Activated CD8-positive, alpha-beta T cell treated with anti-CD3 and anti-CD28 coated beads, Interleukin-2, amount 10 ng/mL, durations not matched to agents 7 days and 5 days (primary cell): ENCODE results near the gene LOXL3. TPM values are rescaled to one million over a fixed set of nuclear protein-coding genes. Genes with fewer than 3 reads are reported as not detected.

Experiments
- ATAC-seq: fragments of 150-1000 bp; cut with Tn5 transposase; one replicate; pipeline ENCODE4 v1.10.0; 2021; ENCODE audit warnings: moderate library complexity
- CTCF ChIA-PET: fragments of 350-600 bp; sonication (Branson Sonifier 250); formaldehyde crosslinking; loops from one replicate; lab custom pipeline; 2021; ENCODE audit warnings: antibody characterized with exemption; lab: Charles Lee
- POLR2A ChIA-PET: fragments of 350-600 bp; sonication (Branson Sonifier 250); formaldehyde crosslinking; loops from one replicate; lab custom pipeline; 2021; ENCODE audit warnings: antibody characterized with exemption; lab: Charles Lee
- DNase-seq: peaks from one replicate; pipeline ENCODE4 v3.0.0-alpha.2; 2020
- H3K27ac Mint-ChIP-seq: one replicate; pipeline ENCODE4 v1.8.0; 2021; ENCODE audit warnings: mild to moderate bottlenecking, mixed read lengths
- H3K27me3 Mint-ChIP-seq: one replicate; pipeline ENCODE4 v1.8.0; 2021; ENCODE audit warnings: low read depth, mixed read lengths
- H3K36me3 Mint-ChIP-seq: one replicate; pipeline ENCODE4 v1.8.0; 2021; ENCODE audit warnings: low read depth, mixed read lengths
- H3K4me1 Mint-ChIP-seq: one replicate; pipeline ENCODE4 v1.8.0; 2021; ENCODE audit warnings: low read depth, mixed read lengths
- H3K4me3 Mint-ChIP-seq: one replicate; pipeline ENCODE4 v1.8.0; 2021; ENCODE audit warnings: mild to moderate bottlenecking, mixed read lengths
- H3K9me3 Mint-ChIP-seq: one replicate; pipeline ENCODE4 v1.8.0; 2022; ENCODE audit warnings: mixed read lengths; ENCODE audit not compliant: insufficient read depth
- total RNA-seq, 2 experiments: library from RNA; stranded (reverse); gene quantifications; one replicate each; pipeline ENCODE4 v1.2.3, GENCODE V29; 2021

The LOXL3 gene
- total RNA-seq, 2 experiments from 2014 or later: 0.21 to 0.23 TPM

GRCh38 chr2:74536166-74536950 lies 17.4 kb downstream of the LOXL3 start:
- POLR2A ChIA-PET: interaction anchor here (0.6 to 1.5 kb wide), 4 partner anchors 22 to 250 kb away, joined by 3 to 4 read pairs (median 3); no protein-coding TSS in a partner anchor
- DNase-seq (no peak), ATAC-seq (peak; percentile 20)
- no peak overlapping the region for H3K4me3 Mint-ChIP-seq
- no peaks in the 10 kb centered on the region for H3K9me3 Mint-ChIP-seq
- CTCF ChIA-PET: no interaction called here
- H3K27ac Mint-ChIP-seq: no peak overlapping the region
- peaks cover 34% of the 10 kb centered on the region for H3K4me1 Mint-ChIP-seq
- peaks cover 29% of the 10 kb centered on the region for H3K27me3 Mint-ChIP-seq
- peaks cover 18% of the 10 kb centered on the region for H3K36me3 Mint-ChIP-seq

- Mint-ChIP-seq H3K27ac (no peak overlapping the region), H3K4me3 (no peak overlapping the region), H3K36me3 (peaks cover 24% of the 10 kb centered on the region), H3K9me3 (no peaks in the 10 kb centered on the region), H3K27me3 (peaks cover 27% of the 10 kb centered on the region), H3K4me1 (peaks cover 42% of the 10 kb centered on the region)
- ChIA-PET CTCF (interaction anchor here (4.9 kb wide), 1 partner anchor 52 kb away, joined by 74 read pairs; no protein-coding TSS in a partner anchor), POLR2A (interaction anchor here (1.5 kb wide), 1 partner anchor 54 kb away, joined by 4 read pairs; no protein-coding TSS in a partner anchor)
- DNase-seq (no peak), ATAC-seq (no peak)
These were observed 18.2 kb downstream of the LOXL3 start for GRCh38 chr2:74535440-74535965.

GRCh38 chr2:74534411-74534810 lies 19.3 kb downstream of the LOXL3 start:
- peaks cover 26% of the 10 kb centered on the region for H3K36me3 Mint-ChIP-seq
- ATAC-seq (no peak), DNase-seq (no peak)
- POLR2A ChIA-PET: no interaction called here
- H3K27me3 Mint-ChIP-seq: peaks cover 25% of the 10 kb centered on the region
- H3K27ac Mint-ChIP-seq: no peak overlapping the region
- no peak overlapping the region for H3K4me3 Mint-ChIP-seq
- CTCF ChIA-PET: interaction anchor here (1.4 to 4.9 kb wide), 2 partner anchors 53 to 78 kb away, joined by 3 to 74 read pairs; no protein-coding TSS in a partner anchor
- peaks cover 39% of the 10 kb centered on the region for H3K4me1 Mint-ChIP-seq
- H3K9me3 Mint-ChIP-seq: no peaks in the 10 kb centered on the region

GRCh38 chr2:74533464-74533863 lies 20.3 kb downstream of the LOXL3 start:
- Mint-ChIP-seq H3K27ac (no peak overlapping the region), H3K9me3 (no peaks in the 10 kb centered on the region), H3K36me3 (peaks cover 30% of the 10 kb centered on the region), H3K4me3 (no peak overlapping the region), H3K27me3 (peaks cover 15% of the 10 kb centered on the region), H3K4me1 (peaks cover 33% of the 10 kb centered on the region)
- POLR2A ChIA-PET: interaction anchor here (0.6 to 1.4 kb wide), 2 partner anchors 18 to 595 kb away, joined by 4 read pairs; no protein-coding TSS in a partner anchor
- CTCF ChIA-PET: interaction anchor here (1.4 to 5.0 kb wide), 5 partner anchors 12 to 77 kb away, joined by 3 to 76 read pairs (median 23); partner anchors contain the start of genes CCDC142, PCGF1 and TTC31
- ATAC-seq: no peak
- DNase-seq: no peak

GRCh38 chr2:74532222-74532621 lies 21.5 kb downstream of the LOXL3 start:
- POLR2A ChIA-PET: interaction anchor here (0.8 to 5.1 kb wide), 9 partner anchors 19 to 78 kb away, joined by 3 to 33 read pairs (median 5); partner anchors contain the start of genes CCDC142, INO80B, MRPL53 and TTC31
- peaks cover 43% of the 10 kb centered on the region for H3K36me3 Mint-ChIP-seq
- H3K4me3 Mint-ChIP-seq: peak overlapping the region; percentile 95
- peak overlapping the region; percentile 46 for H3K27ac Mint-ChIP-seq
- ATAC-seq: no peak
- CTCF ChIA-PET: interaction anchor here (0.7 to 5.0 kb wide), 32 partner anchors 8 to 282 kb away, joined by 3 to 76 read pairs (median 5); partner anchors contain the start of genes C2orf81, CCDC142, INO80B and LBX2
- H3K4me1 Mint-ChIP-seq: peaks cover 38% of the 10 kb centered on the region
- DNase-seq: no peak
- H3K27me3 Mint-ChIP-seq: peaks cover 4% of the 10 kb centered on the region
- no peaks in the 10 kb centered on the region for H3K9me3 Mint-ChIP-seq

GRCh38 chr2:74531666-74532065 lies 22.1 kb downstream of the LOXL3 start:
- ChIA-PET POLR2A (interaction anchor here (0.8 to 5.1 kb wide), 14 partner anchors 8 to 77 kb away, joined by 3 to 33 read pairs (median 6); partner anchors contain the start of genes CCDC142, INO80B, MRPL53 and TTC31), CTCF (interaction anchor here (0.7 to 5.0 kb wide), 32 partner anchors 9 to 281 kb away, joined by 3 to 76 read pairs (median 5); partner anchors contain the start of genes C2orf81, CCDC142, INO80B and LBX2)
- Mint-ChIP-seq H3K36me3 (peaks cover 48% of the 10 kb centered on the region), H3K9me3 (no peaks in the 10 kb centered on the region), H3K4me1 (peaks cover 41% of the 10 kb centered on the region), H3K27ac (peak overlapping the region; percentile 46), H3K27me3 (no peaks in the 10 kb centered on the region), H3K4me3 (peak overlapping the region; percentile 95)
- no peak for DNase-seq
- ATAC-seq: no peak

- peak overlapping the region; percentile 95 for H3K4me3 Mint-ChIP-seq
- H3K4me1 Mint-ChIP-seq: peaks cover 50% of the 10 kb centered on the region
- no peaks in the 10 kb centered on the region for H3K27me3 Mint-ChIP-seq
- no peaks in the 10 kb centered on the region for H3K9me3 Mint-ChIP-seq
- DNase-seq (peak; percentile 64), ATAC-seq (peak; percentile 24)
- H3K27ac Mint-ChIP-seq: peak overlapping the region; percentile 93
- POLR2A ChIA-PET: interaction anchor here (0.6 to 5.1 kb wide), 24 partner anchors 8 to 383 kb away, joined by 3 to 33 read pairs (median 5); partner anchors contain the start of genes CCDC142, INO80B, MOB1A and MRPL53
- CTCF ChIA-PET: interaction anchor here (0.7 to 5.0 kb wide), 23 partner anchors 11 to 259 kb away, joined by 3 to 76 read pairs (median 7); partner anchors contain the start of genes CCDC142, INO80B, LBX2 and PCGF1
- peaks cover 56% of the 10 kb centered on the region for H3K36me3 Mint-ChIP-seq
These were observed 23.2 kb downstream of the LOXL3 start for GRCh38 chr2:74530239-74531187.

- ChIA-PET POLR2A (interaction anchor here (0.7 to 5.1 kb wide), 24 partner anchors 9 to 558 kb away, joined by 3 to 33 read pairs (median 4); partner anchors contain the start of genes CCDC142, INO80B, LBX2 and MOB1A), CTCF (interaction anchor here (0.8 to 5.0 kb wide), 15 partner anchors 10 to 74 kb away, joined by 3 to 76 read pairs (median 5); partner anchors contain the start of genes CCDC142, INO80B, LBX2 and PCGF1)
- DNase-seq: peak; percentile 97
- peak within 1 kb of the TSS; percentile 93 for H3K27ac Mint-ChIP-seq
- peaks cover 50% of the 10 kb centered on the region for H3K4me1 Mint-ChIP-seq
- no peaks in the 10 kb centered on the region for H3K9me3 Mint-ChIP-seq
- peak within 1 kb of the TSS; percentile 95 for H3K4me3 Mint-ChIP-seq
- peak; percentile 92 for ATAC-seq
- peaks cover 59% of the 10 kb centered on the region for H3K36me3 Mint-ChIP-seq
- no peaks in the 10 kb centered on the region for H3K27me3 Mint-ChIP-seq
These were observed 24.1 kb downstream of the LOXL3 start, which contains the start of the genes AUP1 and HTRA2 for GRCh38 chr2:74529357-74530238. AUP1 (minus strand) TSS chr2:74529706; CDS start chr2:74529629, 77 bp downstream. HTRA2 (plus strand) TSS chr2:74529933; CDS start chr2:74530007, 74 bp downstream.

- H3K27me3 Mint-ChIP-seq: no peaks in the 10 kb centered on the region
- ChIA-PET POLR2A (interaction anchor here (0.9 to 5.1 kb wide), 18 partner anchors 8 to 557 kb away, joined by 3 to 33 read pairs (median 5); partner anchors contain the start of genes CCDC142, INO80B, LBX2 and MRPL53), CTCF (interaction anchor here (0.8 to 5.0 kb wide), 11 partner anchors 9 to 73 kb away, joined by 3 to 76 read pairs (median 5); partner anchors contain the start of genes CCDC142, INO80B, LBX2 and PCGF1)
- peak overlapping the region; percentile 95 for H3K4me3 Mint-ChIP-seq
- H3K9me3 Mint-ChIP-seq: no peaks in the 10 kb centered on the region
- H3K4me1 Mint-ChIP-seq: peaks cover 50% of the 10 kb centered on the region
- peak; percentile 50 for DNase-seq
- peaks cover 59% of the 10 kb centered on the region for H3K36me3 Mint-ChIP-seq
- peak overlapping the region; percentile 93 for H3K27ac Mint-ChIP-seq
- ATAC-seq: peak; percentile 7
These were observed 25.0 kb downstream of the LOXL3 start for GRCh38 chr2:74528600-74529356.
